ENCODE results near the gene YJEFN3. TPM values are rescaled to one million over a fixed set of nuclear protein-coding genes. Genes with fewer than 3 reads are reported as not detected.

YJEFN3 gene
- total RNA-seq, 1 donor from 2014 or later: 18.1 TPM

DNA sequence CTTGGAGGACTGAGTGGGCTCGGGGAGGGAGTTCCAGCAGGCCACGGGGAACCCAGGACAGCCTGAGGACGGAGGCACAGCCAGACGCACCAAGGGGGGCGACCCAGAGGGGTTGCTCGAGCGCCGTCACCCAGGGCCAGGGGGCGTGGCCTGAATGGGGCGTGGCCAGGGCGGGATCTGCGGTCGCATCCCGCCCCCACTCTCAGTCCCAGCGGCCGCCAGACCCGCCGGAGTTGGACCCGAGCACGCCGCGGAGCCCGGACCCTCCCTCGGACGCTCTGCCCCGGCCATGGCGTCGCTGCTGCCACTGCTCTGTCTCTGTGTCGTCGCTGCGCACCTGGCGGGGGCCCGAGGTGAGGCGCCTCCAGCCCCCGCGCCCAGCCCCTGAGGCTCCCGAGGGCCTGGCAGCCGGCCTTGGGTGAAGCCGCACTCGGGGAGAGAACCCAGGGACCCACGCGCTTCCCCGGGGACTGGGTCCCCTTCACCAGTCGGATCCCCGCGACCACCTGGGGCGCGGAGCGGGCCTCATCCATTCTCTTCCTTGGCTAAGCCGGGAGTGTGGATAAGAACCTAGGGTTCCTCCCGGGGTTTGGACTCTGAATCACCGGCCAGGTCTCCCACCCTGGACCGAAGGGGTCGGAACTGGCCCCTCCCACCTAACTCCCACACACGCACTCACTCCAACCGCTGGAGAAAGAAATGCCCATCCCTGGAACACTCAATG is 9.5 kb downstream of the YJEFN3 start, which contains the start of gene CILP2:
Gene CILP2, plus strand, starts transcription at position 205 of the 724 bp plus-strand sequence. Its CDS starts 85 bp downstream, at position 290.
- Mint-ChIP-seq H3K27ac (ENCODE audit: unreplicated experiment) (no peak within 1 kb of the TSS), H3K27me3 (ENCODE audit: low read depth) (peaks cover 23% of the 10 kb centered on the region), H3K9me3 (no peaks in the 10 kb centered on the region), H3K4me1 (peaks cover 19% of the 10 kb centered on the region), H3K36me3 (ENCODE audit: low read depth) (peaks cover 5% of the 10 kb centered on the region), H3K4me3 (peak within 1 kb of the TSS; percentile 64)
- DNase-seq (ENCODE audit: low read depth, low spot score): peak; percentile 69
- TF ChIP-seq, protein P1, sequence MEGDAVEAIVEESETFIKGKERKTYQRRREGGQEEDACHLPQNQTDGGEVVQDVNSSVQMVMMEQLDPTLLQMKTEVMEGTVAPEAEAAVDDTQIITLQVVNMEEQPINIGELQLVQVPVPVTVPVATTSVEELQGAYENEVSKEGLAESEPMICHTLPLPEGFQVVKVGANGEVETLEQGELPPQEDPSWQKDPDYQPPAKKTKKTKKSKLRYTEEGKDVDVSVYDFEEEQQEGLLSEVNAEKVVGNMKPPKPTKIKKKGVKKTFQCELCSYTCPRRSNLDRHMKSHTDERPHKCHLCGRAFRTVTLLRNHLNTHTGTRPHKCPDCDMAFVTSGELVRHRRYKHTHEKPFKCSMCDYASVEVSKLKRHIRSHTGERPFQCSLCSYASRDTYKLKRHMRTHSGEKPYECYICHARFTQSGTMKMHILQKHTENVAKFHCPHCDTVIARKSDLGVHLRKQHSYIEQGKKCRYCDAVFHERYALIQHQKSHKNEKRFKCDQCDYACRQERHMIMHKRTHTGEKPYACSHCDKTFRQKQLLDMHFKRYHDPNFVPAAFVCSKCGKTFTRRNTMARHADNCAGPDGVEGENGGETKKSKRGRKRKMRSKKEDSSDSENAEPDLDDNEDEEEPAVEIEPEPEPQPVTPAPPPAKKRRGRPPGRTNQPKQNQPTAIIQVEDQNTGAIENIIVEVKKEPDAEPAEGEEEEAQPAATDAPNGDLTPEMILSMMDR (conservative IDR thresholded peaks at IDR 0.05): peak; percentile 12

DNA sequence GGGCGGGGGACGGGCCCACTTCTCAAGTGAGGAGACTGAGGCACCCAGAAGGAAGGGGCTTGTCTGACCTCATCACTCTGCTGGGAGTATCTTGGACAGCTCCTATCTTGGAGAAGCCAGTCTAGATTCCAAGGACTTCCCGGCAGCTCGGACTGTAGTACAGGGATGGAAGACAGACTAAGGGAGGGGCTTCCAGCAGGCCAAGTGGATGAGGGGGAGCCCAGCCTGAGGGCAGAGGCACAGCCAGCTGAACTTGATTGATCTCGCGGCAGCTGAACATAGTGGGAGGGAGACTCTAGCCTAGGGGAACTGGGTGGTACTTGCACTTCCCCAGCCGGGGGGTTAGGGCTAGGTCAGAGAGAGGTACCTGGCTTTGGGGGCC is 10.1 kb downstream of the YJEFN3 start:
- Mint-ChIP-seq H3K27me3 (ENCODE audit: low read depth) (peaks cover 21% of the 10 kb centered on the region), H3K4me3 (peak overlapping the region; percentile 62), H3K27ac (ENCODE audit: unreplicated experiment) (no peak overlapping the region), H3K4me1 (peaks cover 16% of the 10 kb centered on the region), H3K9me3 (no peaks in the 10 kb centered on the region), H3K36me3 (ENCODE audit: low read depth) (peaks cover 5% of the 10 kb centered on the region)
- TF ChIP-seq, protein P1 (conservative IDR thresholded peaks at IDR 0.05): no peak
- no peak for DNase-seq (ENCODE audit: low read depth, low spot score)

- H3K4me1 Mint-ChIP-seq: peaks cover 10% of the 10 kb centered on the region
- no peak for DNase-seq (ENCODE audit: low read depth, low spot score)
- no peaks in the 10 kb centered on the region for H3K9me3 Mint-ChIP-seq
- TF ChIP-seq, protein P1 (conservative IDR thresholded peaks at IDR 0.05): no peak
- no peak overlapping the region for H3K27ac Mint-ChIP-seq (ENCODE audit: unreplicated experiment)
- peaks cover 19% of the 10 kb centered on the region for H3K27me3 Mint-ChIP-seq (ENCODE audit: low read depth)
- H3K4me3 Mint-ChIP-seq: no peak overlapping the region
- no peaks in the 10 kb centered on the region for H3K36me3 Mint-ChIP-seq (ENCODE audit: low read depth)
Measured at GRCh38 chr19:19539698-19540063, 11.0 kb downstream of the YJEFN3 start.

GRCh38 chr19:19540064-19540714 is 11.5 kb downstream of the YJEFN3 start:
- no peak overlapping the region for H3K4me3 Mint-ChIP-seq
- no peak for DNase-seq (ENCODE audit: low read depth, low spot score)
- TF ChIP-seq, protein P1 (conservative IDR thresholded peaks at IDR 0.05): no peak
- peaks cover 10% of the 10 kb centered on the region for H3K4me1 Mint-ChIP-seq
- H3K36me3 Mint-ChIP-seq (ENCODE audit: low read depth): no peaks in the 10 kb centered on the region
- H3K27me3 Mint-ChIP-seq (ENCODE audit: low read depth): peaks cover 19% of the 10 kb centered on the region
- H3K9me3 Mint-ChIP-seq: no peaks in the 10 kb centered on the region
- H3K27ac Mint-ChIP-seq (ENCODE audit: unreplicated experiment): no peak overlapping the region

GRCh38 chr19:19540715-19541515 is 12.2 kb downstream of the YJEFN3 start:
- Mint-ChIP-seq H3K36me3 (ENCODE audit: low read depth) (no peaks in the 10 kb centered on the region), H3K4me3 (no peak overlapping the region), H3K4me1 (peaks cover 10% of the 10 kb centered on the region), H3K9me3 (no peaks in the 10 kb centered on the region), H3K27ac (ENCODE audit: unreplicated experiment) (no peak overlapping the region), H3K27me3 (ENCODE audit: low read depth) (peaks cover 19% of the 10 kb centered on the region)
- TF ChIP-seq, protein P1 (conservative IDR thresholded peaks at IDR 0.05): no peak
- no peak for DNase-seq (ENCODE audit: low read depth, low spot score)
